ENCODE data around the gene STAB2. TPM values are rescaled to one million over a fixed set of nuclear protein-coding genes. Genes with fewer than 3 reads are reported as not detected.
"Not testable (repeated sequence)": the region's sequence is repeated elsewhere in the genome, so short reads cannot be mapped to it uniquely, and the experiment has no call there.

Gene STAB2
- total RNA-seq, 8 experiments from 2014 or later: 0.21 TPM; not detected in 7

DNA sequence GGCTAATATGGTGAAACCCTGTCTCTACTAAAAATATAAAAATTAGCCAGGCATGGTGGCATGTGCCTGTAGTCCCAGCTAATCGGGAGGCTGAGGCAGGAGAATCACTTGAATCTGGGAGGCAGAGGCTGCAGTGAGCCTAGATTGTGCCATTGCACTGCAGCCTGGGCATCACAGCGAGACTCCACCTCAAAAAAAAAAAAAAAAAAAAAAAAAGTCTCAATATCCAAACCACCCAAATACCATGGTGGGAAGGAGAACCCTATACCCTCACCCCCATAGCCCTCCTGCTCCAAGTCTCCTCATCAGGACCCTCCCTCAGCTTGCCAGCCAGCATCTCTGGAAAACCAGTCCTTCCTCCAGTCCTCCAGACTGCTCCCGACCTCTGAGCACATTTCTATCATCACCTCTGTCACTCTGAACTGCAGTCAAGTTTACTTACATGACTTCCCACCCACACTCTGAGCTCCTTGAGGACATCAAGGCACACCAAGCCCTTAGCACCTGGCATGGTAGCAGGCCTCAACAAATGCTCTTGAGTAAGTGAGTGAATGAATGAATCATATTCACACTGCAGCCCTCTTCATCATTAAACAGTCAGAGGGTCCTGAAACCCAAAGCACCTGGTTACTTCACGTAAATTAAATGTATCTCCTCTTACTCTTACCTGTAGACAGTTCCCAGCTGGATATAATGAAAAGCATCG lies 218.7 kb downstream of the STAB2 start:
- in situ Hi-C loops (cut with MboI; ENCODE audit: low pct_unique_long_range_greater_than_20kb in 2 of 9, low sequenced_read_pairs in 9 of 9, unreplicated experiment in 9 of 9): no loop called here
- WGBS, 10 experiments: 85 to 100% (median 100%) methylated on average over 1 to 3 of the region's 5 CpGs; no CpG with 5 or more reads in 3 of the 10 experiments
- Histone ChIP-seq H3K4me1 (replicated peaks in 1 of 2) (peaks cover 0 to 3% of the 10 kb centered on the region in 2 donors), H3K4me3 (no peak overlapping the region), H3K27ac (no peak overlapping the region)
- ATAC-seq (replicated peaks in 6 of 8): no peak

DNA sequence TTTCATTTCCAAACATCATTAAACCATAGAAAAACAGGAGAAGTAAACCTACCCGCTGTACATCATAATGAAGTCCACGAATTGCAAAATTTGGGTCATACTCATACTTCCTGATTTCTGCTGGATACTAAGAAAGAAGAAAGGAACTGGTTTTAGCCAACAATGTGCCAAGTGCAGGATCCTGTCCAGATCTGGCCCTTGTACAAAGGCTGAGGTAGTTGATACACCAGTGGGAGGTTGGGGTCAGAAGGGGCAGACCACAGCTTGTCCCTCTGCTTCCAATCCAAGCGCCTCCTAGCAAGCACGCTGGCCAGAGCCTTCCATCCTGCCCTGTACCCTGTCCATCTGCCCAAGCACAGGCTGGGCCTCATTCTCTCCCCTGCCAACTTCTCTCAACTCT lies 219.7 kb downstream of the STAB2 start:
- in situ Hi-C loops (cut with MboI; ENCODE audit: low pct_unique_long_range_greater_than_20kb in 2 of 9, low sequenced_read_pairs in 9 of 9, unreplicated experiment in 9 of 9): no loop called here

DNA sequence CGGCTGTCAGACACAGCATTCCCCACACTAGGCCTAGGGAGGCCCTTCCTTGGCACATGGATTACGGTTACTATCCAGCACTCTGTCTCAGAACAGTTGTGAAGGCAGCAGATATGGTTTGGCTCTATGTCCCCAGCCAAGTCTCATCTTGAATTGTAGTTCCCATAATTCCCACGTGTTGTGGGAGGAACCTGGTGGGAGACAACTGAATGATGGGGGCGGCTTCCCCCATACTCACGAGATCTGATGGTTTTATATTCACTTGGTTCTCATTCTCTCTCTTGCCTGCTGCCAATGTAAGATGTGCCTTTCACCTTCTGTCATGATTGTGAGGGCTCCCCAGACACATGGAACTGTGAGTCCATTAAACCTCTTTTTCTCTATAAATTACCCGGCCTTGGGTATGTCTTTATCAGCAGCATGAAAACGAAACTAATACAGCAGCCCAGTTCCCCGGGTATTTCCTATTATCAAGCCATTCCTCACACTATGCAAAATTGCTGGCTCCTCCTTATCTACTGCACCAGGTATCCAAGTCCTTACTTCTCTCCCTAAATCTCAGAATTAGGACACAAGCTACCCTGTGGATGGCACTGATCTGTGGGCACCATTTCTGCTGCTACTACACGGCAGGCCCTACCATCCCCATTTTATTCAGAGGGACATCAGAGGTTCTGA lies 220.6 kb downstream of the STAB2 start:
- in situ Hi-C loops (cut with MboI; ENCODE audit: low pct_unique_long_range_greater_than_20kb in 2 of 9, low sequenced_read_pairs in 9 of 9, unreplicated experiment in 9 of 9): no loop called here
- WGBS, 10 experiments: 88 to 100% (median 97%) methylated on average over 1 to 6 of the region's 9 CpGs; no CpG with 5 or more reads in 2 of the 10 experiments
- no peak for ATAC-seq (replicated peaks in 6 of 8)

More for the DNA sequence above, 219.7 kb downstream of the STAB2 start:
- H3K27ac ChIP-seq: no peak overlapping the region
- 74 to 100% (median 94%) methylated on average over 1 to 4 of the region's 4 CpGs; no CpG with 5 or more reads in 2 of the 10 experiments for WGBS, 10 experiments
- ATAC-seq (replicated peaks in 6 of 8): no peak
- peaks cover 0 to 3% of the 10 kb centered on the region in 2 donors for H3K4me1 ChIP-seq (replicated peaks in 1 of 2)
- no peak overlapping the region for H3K4me3 ChIP-seq

DNA sequence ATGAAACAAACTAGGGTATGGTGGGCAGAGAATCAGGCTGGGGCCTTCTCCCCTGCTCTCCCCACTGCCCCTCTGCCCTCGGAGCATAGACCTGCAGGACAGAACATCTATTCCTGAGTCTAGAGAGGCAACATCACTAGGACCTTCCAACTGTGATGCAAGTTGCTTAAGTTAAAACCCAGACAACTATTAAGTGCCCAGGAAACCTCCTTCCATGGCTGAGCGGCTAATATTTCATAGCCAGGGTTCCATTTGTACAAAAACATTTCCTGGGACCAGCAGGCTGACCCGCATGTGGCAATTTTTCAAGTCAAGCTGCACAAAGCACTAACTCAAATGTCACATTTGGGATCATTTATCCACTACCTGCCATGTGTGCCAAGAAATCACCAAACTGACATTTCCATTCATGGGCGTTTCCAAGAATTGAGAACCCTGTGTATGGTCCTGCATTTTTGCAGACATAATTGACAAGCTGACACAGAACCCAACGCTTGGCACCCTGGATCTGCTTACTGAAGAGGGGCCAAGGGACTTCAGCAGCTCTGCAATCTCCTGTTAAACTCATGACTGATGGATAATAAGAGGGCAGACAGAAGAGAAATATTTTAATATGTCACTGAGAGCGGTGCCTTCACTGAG lies 221.3 kb downstream of the STAB2 start:
- in situ Hi-C loops (cut with MboI; ENCODE audit: low pct_unique_long_range_greater_than_20kb in 2 of 9, low sequenced_read_pairs in 9 of 9, unreplicated experiment in 9 of 9): no loop called here
- Histone ChIP-seq H3K27ac (no peak overlapping the region), H3K4me3 (no peak overlapping the region), H3K4me1 (replicated peaks in 1 of 2) (peaks cover 0 to 3% of the 10 kb centered on the region in 2 donors)
- ATAC-seq (replicated peaks in 6 of 8): peak in 1 of 8 experiments; percentile 16
- 42 to 100% (median 92%) methylated on average over 1 to 6 of the region's 6 CpGs; no CpG with 5 or more reads in 2 of the 10 experiments for WGBS, 10 experiments

More for the DNA sequence above, 220.6 kb downstream of the STAB2 start:
- H3K4me1 ChIP-seq (replicated peaks in 1 of 2): peaks cover 0 to 3% of the 10 kb centered on the region in 2 donors
- H3K27ac ChIP-seq: no peak overlapping the region
- H3K4me3 ChIP-seq: no peak overlapping the region

GRCh38 chr12:103809154-103809553 lies 222.1 kb downstream of the STAB2 start:
- Histone ChIP-seq H3K4me1 (replicated peaks in 1 of 2) (peaks cover 0 to 3% of the 10 kb centered on the region in 2 donors), H3K27ac (no peak overlapping the region), H3K4me3 (no peak overlapping the region)
- in situ Hi-C loops (cut with MboI; ENCODE audit: low pct_unique_long_range_greater_than_20kb in 2 of 9, low sequenced_read_pairs in 9 of 9, unreplicated experiment in 9 of 9): no loop called here
- no peak for ATAC-seq (replicated peaks in 6 of 8)
- WGBS, 10 experiments: 91 to 100% (median 100%) methylated on average over 1 to 4 of the region's 4 CpGs; no CpG with 5 or more reads in 4 of the 10 experiments

DNA sequence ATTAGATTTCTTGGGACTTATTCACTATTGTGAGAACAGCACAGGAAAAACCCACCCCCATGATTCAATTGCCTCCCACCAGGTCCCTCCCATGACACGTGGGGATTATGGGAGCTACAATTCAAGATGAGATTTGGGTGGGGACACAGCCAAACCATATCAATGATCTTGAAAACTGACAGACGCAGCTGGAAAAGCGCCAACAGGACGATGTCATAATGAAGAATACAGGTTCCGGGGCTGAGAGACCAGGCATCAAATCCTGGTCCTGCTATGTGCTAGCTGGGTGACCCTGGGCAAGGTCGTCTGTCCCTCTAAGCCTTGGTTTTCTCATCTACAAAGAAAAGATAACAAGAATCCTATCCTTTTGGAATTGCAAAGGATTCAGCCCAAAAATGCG lies 222.6 kb downstream of the STAB2 start:
- in situ Hi-C loops (cut with MboI; ENCODE audit: low pct_unique_long_range_greater_than_20kb in 2 of 9, low sequenced_read_pairs in 9 of 9, unreplicated experiment in 9 of 9); ATAC-seq (replicated peaks in 6 of 8); H3K4me3 ChIP-seq; H3K27ac ChIP-seq; H3K4me1 ChIP-seq (replicated peaks in 1 of 2): not testable (repeated sequence)
- 80 to 100% (median 99%) methylated on average over 1 to 6 of the region's 7 CpGs; no CpG with 5 or more reads in 2 of the 10 experiments for WGBS, 10 experiments

- Histone ChIP-seq H3K4me1 (replicated peaks in 1 of 2) (no peaks in the 10 kb centered on the region), H3K27ac (no peak overlapping the region), H3K4me3 (no peak overlapping the region)
- no peak for ATAC-seq (replicated peaks in 6 of 8)
- WGBS, 10 experiments: 50 to 100% (median 79%) methylated on average over 1 to 5 of the region's 5 CpGs; no CpG with 5 or more reads in 2 of the 10 experiments
- in situ Hi-C loops (cut with MboI; ENCODE audit: low pct_unique_long_range_greater_than_20kb in 2 of 9, low sequenced_read_pairs in 9 of 9, unreplicated experiment in 9 of 9): no loop called here
Observed at GRCh38 chr12:103810111-103810510, 223.0 kb downstream of the STAB2 start.

GRCh38 chr12:103811791-103812190 lies 224.7 kb downstream of the STAB2 start:
- H3K27ac ChIP-seq: no peak overlapping the region
- H3K4me3 ChIP-seq: no peak overlapping the region
- no peaks in the 10 kb centered on the region for H3K4me1 ChIP-seq (replicated peaks in 1 of 2)
- in situ Hi-C loops (cut with MboI; ENCODE audit: low pct_unique_long_range_greater_than_20kb in 2 of 9, low sequenced_read_pairs in 9 of 9, unreplicated experiment in 9 of 9): no loop called here
- 50 to 100% (median 92%) methylated on average over 1 to 6 of the region's 6 CpGs for WGBS, 10 experiments
- ATAC-seq (replicated peaks in 6 of 8): no peak

GRCh38 chr12:103812789-103813188 lies 225.7 kb downstream of the STAB2 start:
- WGBS, 10 experiments: 83 to 100% (median 100%) methylated on average over 1 of the region's 1 CpG; no CpG with 5 or more reads in 5 of the 10 experiments
- Histone ChIP-seq H3K4me1 (replicated peaks in 1 of 2) (no peaks in the 10 kb centered on the region), H3K27ac (no peak overlapping the region), H3K4me3 (no peak overlapping the region)
- in situ Hi-C loops (cut with MboI; ENCODE audit: low pct_unique_long_range_greater_than_20kb in 2 of 9, low sequenced_read_pairs in 9 of 9, unreplicated experiment in 9 of 9): no loop called here
- no peak for ATAC-seq (replicated peaks in 6 of 8)

GRCh38 chr12:103813426-103813825 lies 226.4 kb downstream of the STAB2 start:
- WGBS, 10 experiments: 81 to 100% (median 94%) methylated on average over 1 to 3 of the region's 3 CpGs; no CpG with 5 or more reads in 1 of the 10 experiments
- no peaks in the 10 kb centered on the region for H3K4me1 ChIP-seq (replicated peaks in 1 of 2)
- no peak for ATAC-seq (replicated peaks in 6 of 8)
- in situ Hi-C loops (cut with MboI; ENCODE audit: low pct_unique_long_range_greater_than_20kb in 2 of 9, low sequenced_read_pairs in 9 of 9, unreplicated experiment in 9 of 9): no loop called here
- no peak overlapping the region for H3K27ac ChIP-seq
- no peak overlapping the region for H3K4me3 ChIP-seq

GRCh38 chr12:103813949-103814348 lies 226.9 kb downstream of the STAB2 start:
- ATAC-seq (replicated peaks in 6 of 8): no peak
- no peak overlapping the region for H3K27ac ChIP-seq
- no peak overlapping the region for H3K4me3 ChIP-seq
- in situ Hi-C loops (cut with MboI; ENCODE audit: low pct_unique_long_range_greater_than_20kb in 2 of 9, low sequenced_read_pairs in 9 of 9, unreplicated experiment in 9 of 9): no loop called here
- WGBS, 10 experiments: 73 to 100% (median 83%) methylated on average over 1 to 3 of the region's 4 CpGs; no CpG with 5 or more reads in 5 of the 10 experiments
- H3K4me1 ChIP-seq (replicated peaks in 1 of 2): peaks cover 0 to 2% of the 10 kb centered on the region in 2 donors

DNA sequence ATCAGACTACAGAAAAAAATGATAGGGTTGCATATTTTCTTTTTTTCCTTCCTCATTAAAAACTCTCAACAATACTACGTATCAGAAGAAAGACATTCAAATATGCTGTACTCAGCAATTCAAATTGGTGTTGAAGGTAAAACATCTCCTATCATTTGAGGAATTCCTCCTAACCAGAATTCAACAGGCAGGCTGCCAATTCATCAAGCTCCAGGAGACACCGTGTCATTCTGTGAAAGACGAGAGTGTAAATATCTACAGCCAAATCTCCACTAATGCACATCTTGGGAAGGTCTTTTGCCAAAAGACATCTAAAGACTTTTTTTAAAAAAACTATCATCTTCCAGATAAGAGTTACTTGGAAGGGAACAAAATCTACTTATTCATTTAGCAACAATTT lies 227.4 kb downstream of the STAB2 start:
- WGBS, 10 experiments: 55 to 100% (median 84%) methylated on average over 2 to 3 of the region's 3 CpGs
- Histone ChIP-seq H3K4me1 (replicated peaks in 1 of 2) (peaks cover 0 to 5% of the 10 kb centered on the region in 2 donors), H3K27ac (no peak overlapping the region), H3K4me3 (no peak overlapping the region)
- ATAC-seq (replicated peaks in 6 of 8): no peak
- in situ Hi-C loops (cut with MboI; ENCODE audit: low pct_unique_long_range_greater_than_20kb in 2 of 9, low sequenced_read_pairs in 9 of 9, unreplicated experiment in 9 of 9): no loop called here

Measured in motor neuron (in vitro differentiated cells).